NCI-H748 (cell line): ENCODE data around the gene GMPPA.

Experiments used
- DNase-seq: peaks from one replicate; lab custom pipeline; 2025; ENCODE audit not compliant: unreplicated experiment; lab: John Stamatoyannopoulos, UW

The GMPPA gene

GRCh38 chr2:219517954-219518778 lies 19.5 kb downstream of the GMPPA start:
- DNase-seq = no peak

- no peak for DNase-seq
These were observed 20.8 kb downstream of the GMPPA start for GRCh38 chr2:219519526-219519916.

- DNase-seq = no peak
These were observed 21.4 kb downstream of the GMPPA start for GRCh38 chr2:219520079-219520478.

- peak; percentile 24 for DNase-seq
These were observed 22.6 kb downstream of the GMPPA start for GRCh38 chr2:219521066-219521880.

- peak; percentile 54 for DNase-seq
These were observed 23.7 kb downstream of the GMPPA start for GRCh38 chr2:219522111-219523030.

- DNase-seq = no peak
These were observed 24.5 kb downstream of the GMPPA start for GRCh38 chr2:219523031-219523671.

GRCh38 chr2:219524817-219525216 lies 26.1 kb downstream of the GMPPA start:
- DNase-seq = no peak

GRCh38 chr2:219525533-219526232 lies 27.0 kb downstream of the GMPPA start:
- DNase-seq = no peak

GRCh38 chr2:219526320-219527075 lies 27.8 kb downstream of the GMPPA start:
- no peak for DNase-seq

GRCh38 chr2:219527076-219527394 lies 28.3 kb downstream of the GMPPA start:
- peak; percentile 61 for DNase-seq

- no peak for DNase-seq
These were observed 28.8 kb downstream of the GMPPA start for GRCh38 chr2:219527472-219527871.

GRCh38 chr2:219530048-219530963 lies 31.6 kb downstream of the GMPPA start:
- DNase-seq = peak; percentile 83

- no peak for DNase-seq
These were observed 33.1 kb downstream of the GMPPA start for GRCh38 chr2:219531639-219532377.

- no peak for DNase-seq
These were observed 33.6 kb downstream of the GMPPA start for GRCh38 chr2:219532378-219532649.

GRCh38 chr2:219533930-219534661 lies 35.4 kb downstream of the GMPPA start:
- no peak for DNase-seq

- no peak for DNase-seq
These were observed 37.7 kb downstream of the GMPPA start for GRCh38 chr2:219536425-219536824.

- DNase-seq = no peak
These were observed 38.3 kb downstream of the GMPPA start for GRCh38 chr2:219536967-219537366.
